H9 (cell line): Measurements from ENCODE around the gene UGT1A8. TPM values are rescaled to one million over a fixed set of nuclear protein-coding genes. Genes with fewer than 3 reads are reported as not detected.

Source experiments
- DNase-seq: peaks from one replicate; pipeline ENCODE4 v3.0.0-alpha.2; 2017
- H2AFZ ChIP-seq: one replicate; pipeline ENCODE4 v1.6.1; 2013; ENCODE audit warnings: mild to moderate bottlenecking, low read length, control low read depth, moderate library complexity
- H2AK5ac ChIP-seq: 2 replicates; pipeline ENCODE4 v1.6.1; 2013; ENCODE audit warnings: low read length, control low read depth, mixed read lengths; ENCODE audit not compliant: insufficient read length
- H2BK120ac ChIP-seq: one replicate; pipeline ENCODE4 v1.6.1; 2013; ENCODE audit warnings: low read depth, mild to moderate bottlenecking, low read length, control low read depth, inconsistent platforms; ENCODE audit not compliant: poor library complexity, severe bottlenecking
- H2BK12ac ChIP-seq: 2 replicates; pipeline ENCODE4 v1.6.1; 2013; ENCODE audit warnings: low read length, control low read depth, mixed read lengths, low read depth; ENCODE audit not compliant: insufficient read length
- H2BK15ac ChIP-seq: 2 replicates; pipeline ENCODE4 v1.6.1; 2013; ENCODE audit warnings: low read depth, low read length, control low read depth
- H2BK20ac ChIP-seq: one replicate; pipeline ENCODE4 v1.6.1; 2013; ENCODE audit warnings: low read depth, mild to moderate bottlenecking, low read length, control low read depth, inconsistent platforms; ENCODE audit not compliant: poor library complexity, severe bottlenecking
- H2BK5ac ChIP-seq: 2 replicates; pipeline ENCODE4 v1.6.1; 2013; ENCODE audit warnings: low read length, control low read depth, mixed read lengths; ENCODE audit not compliant: insufficient read length
- H3K14ac ChIP-seq: 2 replicates; pipeline ENCODE4 v1.6.1; 2013; ENCODE audit warnings: low read length, control low read depth; ENCODE audit not compliant: insufficient read depth
- H3K18ac ChIP-seq: 2 replicates; pipeline ENCODE4 v1.6.1; 2013; ENCODE audit warnings: low read depth, mild to moderate bottlenecking, mixed read lengths, low read length, control low read depth; ENCODE audit not compliant: insufficient read length
- H3K23ac ChIP-seq: 2 replicates; pipeline ENCODE4 v1.6.1; 2013; ENCODE audit warnings: low read length, control low read depth, mixed read lengths, low read depth; ENCODE audit not compliant: insufficient read length
- H3K23me2 ChIP-seq: 2 replicates; pipeline ENCODE4 v1.6.1; 2013; ENCODE audit warnings: low read depth, mild to moderate bottlenecking, mixed read lengths, low read length, control low read depth; ENCODE audit not compliant: insufficient read length, poor library complexity, severe bottlenecking
- H3K27ac ChIP-seq: 2 replicates; pipeline ENCODE4 v1.5.1; 2013; ENCODE audit warnings: low read length, control low read depth, mixed read lengths, low read depth; ENCODE audit not compliant: insufficient read length
- H3K27me3 ChIP-seq: 2 replicates; pipeline ENCODE4 v1.6.1; 2013; ENCODE audit warnings: low read length, control low read depth, inconsistent platforms; ENCODE audit not compliant: insufficient read depth
- H3K4ac ChIP-seq: 2 replicates; pipeline ENCODE4 v1.6.1; 2013; ENCODE audit warnings: low read depth, mild to moderate bottlenecking, control low read depth, inconsistent platforms, low read length, moderate library complexity
- H3K4me1 ChIP-seq: 2 replicates; pipeline ENCODE4 v1.6.1; 2013; ENCODE audit warnings: low read length, control low read depth, inconsistent platforms; ENCODE audit not compliant: insufficient read depth
- H3K4me2 ChIP-seq: 2 replicates; pipeline ENCODE4 v1.6.1; 2013; ENCODE audit warnings: low read length, control low read depth, mixed read lengths; ENCODE audit not compliant: insufficient read length, insufficient read depth
- H3K56ac ChIP-seq: 2 replicates; pipeline ENCODE4 v1.6.1; 2013; ENCODE audit warnings: low read depth, mild to moderate bottlenecking, mixed read lengths, low read length, control low read depth; ENCODE audit not compliant: insufficient read length
- H3K79me1 ChIP-seq: 2 replicates; pipeline ENCODE4 v1.6.1; 2013; ENCODE audit warnings: low read depth, mild to moderate bottlenecking, moderate library complexity, low read length, control low read depth, inconsistent platforms; ENCODE audit not compliant: insufficient read depth, poor library complexity, severe bottlenecking
- H3K79me2 ChIP-seq: 2 replicates; pipeline ENCODE4 v1.6.1; 2013; ENCODE audit warnings: low read length, control low read depth, inconsistent platforms; ENCODE audit not compliant: insufficient read depth
- H3K9ac ChIP-seq: 2 replicates; pipeline ENCODE4 v1.6.1; 2013; ENCODE audit warnings: low read length, control low read depth, mixed read lengths; ENCODE audit not compliant: insufficient read length; ENCODE audit errors: extremely low read depth
- H3K9me3 ChIP-seq: one replicate; pipeline ENCODE4 v1.6.1; 2013; ENCODE audit warnings: low read depth, low read length, inconsistent platforms; ENCODE audit not compliant: control insufficient read depth
- H3T11ph ChIP-seq: one replicate; pipeline ENCODE4 v1.6.1; 2013; ENCODE audit warnings: mild to moderate bottlenecking, low read length, control low read depth, inconsistent platforms
- H4K20me1 ChIP-seq: one replicate; pipeline ENCODE4 v1.6.1; 2013; ENCODE audit not compliant: control insufficient read depth, insufficient read length, insufficient read depth
- H4K5ac ChIP-seq: 2 replicates; pipeline ENCODE4 v1.6.1; 2013; ENCODE audit warnings: low read depth, mild to moderate bottlenecking, mixed read lengths, low read length, control low read depth; ENCODE audit not compliant: insufficient read length
- H4K8ac ChIP-seq: replicated peaks from 2 replicates; pipeline ENCODE4 v1.6.1; 2013; ENCODE audit warnings: low read length, control low read depth, mixed read lengths, low read depth; ENCODE audit not compliant: insufficient read length
- H4K91ac ChIP-seq: 2 replicates; pipeline ENCODE4 v1.6.1; 2013; ENCODE audit warnings: low read depth, mild to moderate bottlenecking, moderate library complexity, mixed read lengths, low read length, control low read depth; ENCODE audit not compliant: insufficient read length
- H3K27ac Mint-ChIP-seq, 3 experiments: 2 replicates in 2 of 3; 3 replicates in 1 of 3; pipeline ENCODE4 v1.8.0; 2020 to 2021; ENCODE audit warnings: mixed read lengths in 3 of 3, mild to moderate bottlenecking in 1 of 3, moderate library complexity in 1 of 3
- H3K27me3 Mint-ChIP-seq: 2 replicates; pipeline ENCODE4 v1.8.0; 2021; ENCODE audit warnings: low read depth, mild to moderate bottlenecking, moderate library complexity, mixed read lengths
- H3K36me3 Mint-ChIP-seq, 3 experiments: 2 replicates in 2 of 3; 3 replicates in 1 of 3; pipeline ENCODE4 v1.8.0; 2020 to 2021; ENCODE audit warnings: low read depth in 3 of 3, mixed read lengths in 3 of 3; ENCODE audit not compliant: insufficient read depth in 1 of 3
- H3K4me1 Mint-ChIP-seq, 2 experiments: 2 replicates each; pipeline ENCODE4 v1.8.0; 2020; ENCODE audit warnings: mixed read lengths in 2 of 2
- H3K4me3 Mint-ChIP-seq, 2 experiments: 2 replicates in 1 of 2; 3 replicates in 1 of 2; pipeline ENCODE4 v1.8.0; 2020 to 2021; ENCODE audit warnings: mild to moderate bottlenecking in 2 of 2, mixed read lengths in 2 of 2, moderate library complexity in 1 of 2
- H3K9me3 Mint-ChIP-seq, 2 experiments: 2 replicates in 1 of 2; 3 replicates in 1 of 2; pipeline ENCODE4 v1.8.0; 2020; ENCODE audit warnings: mild to moderate bottlenecking in 2 of 2, mixed read lengths in 2 of 2, moderate library complexity in 1 of 2
- CTCF ChIP-seq: fragments of 200-600 bp; sonication (generic); conservative IDR thresholded peaks from 3 replicates; pipeline ENCODE4 v1.8.0; 2021; ENCODE audit warnings: antibody characterized with exemption, mild to moderate bottlenecking
- WGBS: extraction: QIAGEN DNeasy Blood & Tissue Kit; methylation state at CpG from one replicate; pipeline ENCODE4 v1.1.7; 2013; ENCODE audit warnings: missing lambda C conversion rate, low lambda C conversion rate, mixed read lengths; ENCODE audit not compliant: insufficient read length; ENCODE audit errors: extremely low coverage; 5-methylcytosine and 5-hydroxymethylcytosine counted together
- total RNA-seq: library from RNA; stranded (reverse); gene quantifications from 2 replicates; pipeline ENCODE4 v1.2.1, GENCODE V29; 2021

The UGT1A8 gene
- total RNA-seq, 1 experiment from 2014 or later: not detected

GRCh38 chr2:233819884-233820773 is 202.7 kb downstream of the UGT1A8 start:
- Histone ChIP-seq H2BK120ac (no peak overlapping the region), H3K4ac (no peak overlapping the region), H4K20me1 (no peaks in the 10 kb centered on the region), H3T11ph (no peak overlapping the region), H3K9me3 (no peaks in the 10 kb centered on the region), H3K14ac (no peak overlapping the region; the same call in 1 of the 2 replicates), H3K9ac (no peak overlapping the region), H3K79me2 (no peaks in the 10 kb centered on the region), H4K91ac (no peak overlapping the region), H3K79me1 (no peaks in the 10 kb centered on the region), H3K4me1 (no peaks in the 10 kb centered on the region), H2BK12ac (no peak overlapping the region), H3K18ac (no peak overlapping the region), H3K56ac (no peak overlapping the region), H2BK20ac (no peak overlapping the region), H3K23me2 (no peaks in the 10 kb centered on the region), H2BK5ac (no peak overlapping the region), H2BK15ac (no peak overlapping the region), H3K23ac (no peak overlapping the region), H3K4me2 (no peak overlapping the region), H4K8ac (no peak overlapping the region), H4K5ac (no peak overlapping the region), H2AFZ (no peak overlapping the region), H3K27ac (no peak overlapping the region), H3K27me3 (no peaks in the 10 kb centered on the region), H2AK5ac (no peak overlapping the region)
- Mint-ChIP-seq H3K27me3 (peaks cover 1% of the 10 kb centered on the region; the same call in 1 of the 2 replicates), H3K36me3 (no peaks in the 10 kb centered on the region), H3K9me3 (no peaks in the 10 kb centered on the region; a peak in 1 of 5 replicates), H3K27ac (no peak overlapping the region), H3K4me1 (no peaks in the 10 kb centered on the region; a peak in 1 of 4 replicates), H3K4me3 (no peak overlapping the region)
- WGBS: no CpG with 5 or more reads among the region's 18 CpGs
- TF ChIP-seq CTCF: no peak
- DNase-seq: peak; percentile 16
